ENCODE measurements around the gene ASB16. TPM values are rescaled to one million over a fixed set of nuclear protein-coding genes. Genes with fewer than 3 reads are reported as not detected.

The ASB16 gene
- total and polyA plus RNA-seq, 7 donors: 1.1 to 43.4 (median 17.0) TPM

DNA sequence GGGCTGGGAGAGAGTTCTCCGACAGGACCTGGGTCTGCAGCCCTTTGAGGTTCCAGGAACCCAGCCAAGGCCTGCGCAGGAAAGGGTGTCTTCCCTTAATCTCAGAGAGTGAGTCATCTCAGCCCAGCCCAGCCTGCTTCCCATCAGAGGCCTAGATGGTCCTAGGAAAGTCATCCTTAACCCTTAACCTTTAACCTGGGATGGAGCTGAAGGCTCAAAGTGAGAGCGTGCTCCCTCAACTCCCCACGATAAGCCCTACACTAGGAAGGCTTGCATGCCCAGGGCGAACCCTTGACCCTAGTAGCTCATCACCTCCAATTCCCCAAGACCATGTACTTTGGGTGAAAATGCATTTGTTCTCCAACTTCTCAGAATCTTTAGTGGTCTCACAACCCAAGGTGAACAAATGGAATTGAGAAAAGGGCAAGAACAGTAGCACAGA is 34.0 kb downstream of the ASB16 start:
- ATAC-seq (no peak), DNase-seq (no peak)
- no peaks in the 10 kb centered on the region for H3K27me3 ChIP-seq (ENCODE audit: insufficient read depth in 3 of 3, low read length in 2 of 3)
- WGBS, 3 donors: 55 to 76% (median 63%) methylated on average over 5 of the region's 5 CpGs
- H3K9me3 ChIP-seq: no peaks in the 10 kb centered on the region
- H3K4me1 ChIP-seq: peaks cover 7% of the 10 kb centered on the region
- H3K27ac ChIP-seq: no peak overlapping the region
- H3K36me3 ChIP-seq (ENCODE audit: insufficient read depth in 1 of 2, low read depth in 1 of 2): peaks cover 8 to 31% of the 10 kb centered on the region in 2 donors
- H3K4me3 ChIP-seq: no peak overlapping the region
- TF ChIP-seq CTCF (IDR thresholded peaks at IDR 0.05): no peak
- intact Hi-C loops (cut with DNase I): no loop called here

GRCh38 chr17:44205962-44206824 is 35.7 kb downstream of the ASB16 start:
- intact Hi-C loops (cut with DNase I): loop anchor here in 1 of 2 donors (5.0 kb wide), 1 partner anchor 141 kb away; the partner anchor contains the start of gene GRN
- Histone ChIP-seq H3K27me3 (ENCODE audit: insufficient read depth in 3 of 3, low read length in 2 of 3) (no peaks in the 10 kb centered on the region), H3K36me3 (ENCODE audit: insufficient read depth in 1 of 2, low read depth in 1 of 2) (peaks cover 9 to 46% of the 10 kb centered on the region in 2 donors), H3K9me3 (no peaks in the 10 kb centered on the region), H3K4me1 (peaks cover 16% of the 10 kb centered on the region), H3K4me3 (no peak overlapping the region), H3K27ac (no peak overlapping the region)
- no peak for ATAC-seq
- no peak for TF ChIP-seq CTCF (IDR thresholded peaks at IDR 0.05)
- no peak for DNase-seq
- 45 to 55% (median 49%) methylated on average over 13 of the region's 13 CpGs for WGBS, 3 donors

DNA sequence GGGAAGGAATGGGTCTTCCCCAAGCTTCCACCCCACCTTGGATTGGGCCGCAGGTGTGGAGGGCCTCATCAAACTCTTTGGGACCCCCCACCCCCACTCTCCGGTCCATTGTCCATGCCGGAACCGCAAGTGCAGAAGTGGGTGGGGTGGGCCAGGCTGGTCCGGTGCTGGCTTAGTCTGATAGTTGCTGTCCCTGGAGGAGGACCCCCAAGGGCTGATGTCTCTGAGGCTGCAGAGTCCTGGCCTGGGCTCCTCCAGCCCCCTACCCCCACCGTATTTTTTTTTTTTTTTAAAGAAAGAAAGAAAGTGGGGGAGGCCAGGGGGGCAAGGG is 36.3 kb downstream of the ASB16 start:
- Histone ChIP-seq H3K9me3 (no peaks in the 10 kb centered on the region), H3K4me3 (no peak overlapping the region), H3K4me1 (peaks cover 18% of the 10 kb centered on the region), H3K27ac (no peak overlapping the region), H3K27me3 (ENCODE audit: insufficient read depth in 3 of 3, low read length in 2 of 3) (no peaks in the 10 kb centered on the region), H3K36me3 (ENCODE audit: insufficient read depth in 1 of 2, low read depth in 1 of 2) (peaks cover 9 to 52% of the 10 kb centered on the region in 2 donors)
- TF ChIP-seq CTCF (IDR thresholded peaks at IDR 0.05): no peak
- 85% methylated on average over 6 of the region's 6 CpGs for WGBS, 3 donors
- no peak for ATAC-seq
- no peak for DNase-seq
- intact Hi-C loops (cut with DNase I): loop anchor here in 1 of 2 donors (5.0 kb wide), 1 partner anchor 141 kb away; the partner anchor contains the start of gene GRN

- 82 to 86% (median 85%) methylated on average over 17 of the region's 17 CpGs for WGBS, 3 donors
- no peak for DNase-seq
- intact Hi-C loops (cut with DNase I): loop anchor here in 1 of 2 donors (5.0 kb wide), 1 partner anchor 140 kb away; the partner anchor contains the start of gene GRN
Observed at GRCh38 chr17:44207319-44207718, 36.8 kb downstream of the ASB16 start.

More at GRCh38 chr17:44207319-44207718, 36.8 kb downstream of the ASB16 start:
- Histone ChIP-seq H3K27me3 (ENCODE audit: insufficient read depth in 3 of 3, low read length in 2 of 3) (no peaks in the 10 kb centered on the region), H3K9me3 (no peaks in the 10 kb centered on the region), H3K4me3 (no peak overlapping the region), H3K36me3 (ENCODE audit: insufficient read depth in 1 of 2, low read depth in 1 of 2) (peaks cover 9 to 53% of the 10 kb centered on the region in 2 donors), H3K27ac (no peak overlapping the region), H3K4me1 (peaks cover 18% of the 10 kb centered on the region)
- TF ChIP-seq CTCF (IDR thresholded peaks at IDR 0.05): no peak
- no peak for ATAC-seq

All from psoas muscle (tissue), 8 donors.